Fibroblast of skin of left biceps (primary cell): Measurements from ENCODE around the gene KCNG2.

ENCODE experiments used
- DNase-seq, 2 experiments: peaks; one replicate each; pipeline ENCODE4 v3.0.0-alpha.2; 2013; ENCODE audit warnings: low read depth in 2 of 2

Gene KCNG2

GRCh38 chr18:79884963-79885728 is 87.4 kb downstream of the KCNG2 start:
- DNase-seq: no peak

- no peak for DNase-seq
Observed at GRCh38 chr18:79887181-79888000, 89.7 kb downstream of the KCNG2 start.

- no peak for DNase-seq
Observed at GRCh38 chr18:79888016-79888415, 90.3 kb downstream of the KCNG2 start.

GRCh38 chr18:79889569-79889968 is 91.8 kb downstream of the KCNG2 start:
- DNase-seq: no peak

GRCh38 chr18:79890674-79891073 is 92.9 kb downstream of the KCNG2 start:
- DNase-seq: no peak

GRCh38 chr18:79896738-79897137 is 99.0 kb downstream of the KCNG2 start:
- DNase-seq: no peak

GRCh38 chr18:79897940-79898625 is 100.3 kb downstream of the KCNG2 start:
- no peak for DNase-seq

GRCh38 chr18:79898952-79899608 is 101.3 kb downstream of the KCNG2 start:
- no peak for DNase-seq

- no peak for DNase-seq
Observed at GRCh38 chr18:79899609-79900445, 102.1 kb downstream of the KCNG2 start.

- DNase-seq: no peak
Observed at GRCh38 chr18:79900610-79901570, 103.2 kb downstream of the KCNG2 start.

- no peak for DNase-seq
Observed at GRCh38 chr18:79901665-79902064, 103.9 kb downstream of the KCNG2 start.

- DNase-seq: no peak
Observed at GRCh38 chr18:79902075-79902474, 104.3 kb downstream of the KCNG2 start.

- no peak for DNase-seq
Observed at GRCh38 chr18:79902640-79903039, 104.9 kb downstream of the KCNG2 start.

GRCh38 chr18:79903071-79903635 is 105.4 kb downstream of the KCNG2 start:
- DNase-seq: no peak

GRCh38 chr18:79903787-79904356 is 106.1 kb downstream of the KCNG2 start:
- DNase-seq: no peak

GRCh38 chr18:79904357-79905147 is 106.8 kb downstream of the KCNG2 start:
- no peak for DNase-seq

- no peak for DNase-seq
Observed at GRCh38 chr18:79905389-79905911, 107.7 kb downstream of the KCNG2 start.

GRCh38 chr18:79905993-79906392 is 108.3 kb downstream of the KCNG2 start:
- DNase-seq: no peak
